Tibial nerve (tissue), 4 donors: ENCODE data around the gene DRAXIN. TPM values are rescaled to one million over a fixed set of nuclear protein-coding genes. Genes with fewer than 3 reads are reported as not detected.

Source experiments
- DNase-seq, 2 donors: peaks; one replicate each; pipeline ENCODE4 v3.0.0-alpha.2; 2019; ENCODE audit warnings: low spot score in 2 of 2
- H3K27ac ChIP-seq, 4 donors: fragments of 200-600 bp; sonication (generic) in 3 of 4; one replicate each; pipeline ENCODE4 v1.5.1; 2017 to 2019; ENCODE audit warnings: mild to moderate bottlenecking in 1 of 4
- H3K27me3 ChIP-seq, 2 donors: fragments of 200-600 bp; sonication (generic) in 1 of 2; one replicate each; pipeline versions ENCODE4 v1.5.1 to v1.6.0; 2017 to 2019
- H3K36me3 ChIP-seq, 3 donors: fragments of 200-600 bp; sonication (generic); one replicate each; pipeline ENCODE4 v1.5.1; 2018 to 2019
- H3K4me1 ChIP-seq, 4 donors: fragments of 200-600 bp; sonication (generic) in 3 of 4; one replicate each; pipeline ENCODE4 v1.5.1; 2017 to 2019
- H3K4me3 ChIP-seq, 4 donors: fragments of 200-600 bp; sonication (generic) in 3 of 4; one replicate each; pipeline ENCODE4 v1.5.1; 2017 to 2019; ENCODE audit warnings: mild to moderate bottlenecking in 1 of 4, moderate library complexity in 1 of 4
- H3K9me3 ChIP-seq, 4 donors: fragments of 200-600 bp; sonication (generic) in 3 of 4; one replicate each; pipeline ENCODE4 v1.5.1; 2017 to 2019
- CTCF ChIP-seq, 5 experiments: fragments of 200-600 bp in 3 of 5; fragments of 450-650 bp in 2 of 5; sonication (generic) in 3 of 5; IDR thresholded peaks; one replicate each; pipeline ENCODE4 v1.5.1; 2016 to 2019; ENCODE audit warnings: antibody characterized with exemption in 5 of 5, mild to moderate bottlenecking in 3 of 5, moderate library complexity in 2 of 5
- EP300 ChIP-seq, 2 donors: sonication (generic); formaldehyde crosslinking; IDR thresholded peaks; one replicate each; pipeline ENCODE4 v1.6.1; 2017; ENCODE audit warnings: antibody characterized with exemption in 2 of 2, mild to moderate bottlenecking in 1 of 2
- POLR2A ChIP-seq, 2 donors: fragments of 450-650 bp; IDR thresholded peaks; one replicate each; pipeline ENCODE4 v1.6.1; 2017; ENCODE audit warnings: antibody characterized with exemption in 2 of 2, mild to moderate bottlenecking in 2 of 2, moderate library complexity in 2 of 2
- WGBS, 2 donors: methylation state at CpG; one replicate each; pipeline ENCODE4 v1.1.5; 2018; 5-methylcytosine and 5-hydroxymethylcytosine counted together
- total RNA-seq, 4 donors: library from RNA; depleted of rRNA; stranded (reverse); fragments of >200 nt; gene quantifications; one replicate each; pipeline ENCODE4 v1.1.0, GENCODE V29; 2016

DRAXIN gene
- total RNA-seq, 4 donors from 2014 or later, result under 0.01 to 1.2 (median 0.20) TPM; not detected in 1

DNA sequence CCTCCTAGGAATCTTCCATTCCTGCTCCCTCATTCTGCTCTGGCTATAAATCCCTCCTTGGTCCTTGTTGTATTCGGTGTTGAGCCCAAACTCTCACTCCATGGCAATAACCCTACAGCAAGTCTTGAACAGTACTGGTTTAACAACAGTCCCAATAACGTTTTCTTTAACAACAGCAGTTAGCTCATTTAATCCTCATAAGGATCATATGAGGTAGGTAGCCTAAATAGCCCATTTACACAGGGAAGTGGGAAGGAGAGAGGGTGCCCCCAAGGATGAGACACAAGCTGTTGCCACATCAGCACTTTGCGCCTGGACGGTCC, 44.0 kb downstream of the DRAXIN start:
- 25 to 28% methylated on average over 4 of the region's 4 CpGs for WGBS, 2 donors
- H3K27ac ChIP-seq, result peak overlapping the region; percentile 88 to 98 (median 92)
- no peaks in the 10 kb centered on the region for H3K36me3 ChIP-seq
- H3K9me3 ChIP-seq, result no peaks in the 10 kb centered on the region
- H3K4me1 ChIP-seq, result peaks cover 0 to 75% (median 32%) of the 10 kb centered on the region in 4 donors
- no peak for DNase-seq
- no peaks in the 10 kb centered on the region for H3K27me3 ChIP-seq
- TF ChIP-seq EP300 (IDR thresholded peaks at IDR 0.05) (no peak), CTCF (IDR thresholded peaks at IDR 0.05) (no peak), POLR2A (IDR thresholded peaks at IDR 0.05) (no peak)
- H3K4me3 ChIP-seq, result peak overlapping the region; percentile 72 to 96 (median 88)

- Histone ChIP-seq H3K27me3 (no peaks in the 10 kb centered on the region), H3K4me3 (peak within 1 kb of the TSS; percentile 72 to 96 (median 88)), H3K27ac (peak within 1 kb of the TSS; percentile 88 to 98 (median 92)), H3K4me1 (peaks cover 0 to 75% (median 27%) of the 10 kb centered on the region in 4 donors), H3K36me3 (no peaks in the 10 kb centered on the region), H3K9me3 (no peaks in the 10 kb centered on the region)
- peak; percentile 93 to 95 for DNase-seq
- TF ChIP-seq EP300 (IDR thresholded peaks at IDR 0.05), result peak; percentile 84 to 86
- no peak for TF ChIP-seq CTCF (IDR thresholded peaks at IDR 0.05)
- peak; percentile 70 to 71 for TF ChIP-seq POLR2A (IDR thresholded peaks at IDR 0.05)
- WGBS, 2 donors, result 0 to 1% methylated on average over 32 to 58 of the region's 59 CpGs
These were observed 44.6 kb downstream of the DRAXIN start, which contains the start of gene AGTRAP for GRCh38 chr1:11735854-11736745. Gene AGTRAP (plus strand): TSS chr1:11736136. CDS start chr1:11736209, 73 bp downstream.

DNA sequence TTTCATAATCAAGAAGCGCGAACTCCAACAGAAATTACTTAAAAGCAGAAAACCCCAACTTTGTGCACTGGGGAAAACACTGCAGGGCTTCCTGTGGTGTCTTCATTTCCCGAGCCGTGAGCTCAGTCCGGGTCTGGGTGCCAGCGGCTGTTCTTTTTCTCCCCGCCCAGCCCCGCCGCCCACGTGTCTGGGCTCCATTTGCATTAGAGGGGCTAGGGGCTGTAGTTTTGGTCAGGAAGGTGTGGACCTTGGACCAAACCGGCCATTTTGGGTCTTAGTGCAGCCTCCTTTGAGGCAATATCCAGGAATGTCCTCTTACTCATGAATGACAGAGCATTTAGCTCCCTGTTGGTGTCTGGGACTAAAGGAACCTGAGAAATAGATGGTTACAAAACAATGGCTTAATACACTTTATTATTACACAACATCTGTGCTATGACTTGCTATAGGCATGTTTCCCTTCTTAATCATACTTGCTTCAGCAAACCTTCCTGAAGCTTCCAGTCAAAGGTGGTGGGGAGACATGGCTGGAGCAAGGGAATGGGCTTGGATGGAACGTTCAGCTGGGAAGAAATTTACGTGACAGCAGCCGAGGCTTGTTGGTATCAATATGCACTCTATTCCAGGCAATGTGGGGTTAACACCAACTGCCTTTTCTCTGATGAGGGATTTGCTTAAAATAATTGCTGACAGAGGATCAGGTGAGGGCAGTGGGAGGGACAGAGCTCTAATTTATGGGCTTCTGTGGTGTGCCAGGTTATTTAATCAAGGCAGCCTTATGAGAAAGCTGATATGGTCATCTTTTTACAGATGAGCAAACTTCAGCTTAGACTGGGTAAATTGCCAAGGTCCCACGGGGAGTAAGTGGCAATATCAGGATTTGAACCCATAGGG, 45.5 kb downstream of the DRAXIN start:
- H3K27ac ChIP-seq, result peak overlapping the region; percentile 88 to 98 (median 92)
- H3K4me1 ChIP-seq, result peaks cover 0 to 73% (median 24%) of the 10 kb centered on the region in 4 donors

DNA sequence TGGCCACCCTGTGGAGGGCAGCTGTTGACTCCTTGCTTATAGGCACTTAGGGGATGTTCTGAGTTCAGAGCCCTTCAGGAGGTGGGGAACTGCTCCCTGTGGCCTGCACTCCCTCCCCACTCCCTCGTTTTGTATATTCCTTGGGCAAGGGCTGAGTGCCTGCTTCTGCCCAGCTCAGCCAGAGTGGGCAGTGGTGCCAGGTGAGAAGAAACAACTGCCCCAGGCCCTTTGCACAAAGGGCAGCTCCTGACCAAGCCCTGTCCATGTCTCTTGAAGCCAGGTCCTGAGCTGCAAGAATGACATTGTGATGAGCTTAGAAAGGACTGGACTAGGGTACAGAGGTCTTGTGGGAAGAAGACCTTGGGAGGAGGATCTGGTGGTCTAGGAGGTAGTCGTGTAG, 46.6 kb downstream of the DRAXIN start:
- Histone ChIP-seq H3K4me3 (no peak overlapping the region), H3K27me3 (no peaks in the 10 kb centered on the region), H3K36me3 (peaks cover 0 to 6% (median 0%) of the 10 kb centered on the region in 3 donors), H3K27ac (peak overlapping the region in 1 of 4 donors; percentile 98), H3K9me3 (no peaks in the 10 kb centered on the region), H3K4me1 (peaks cover 0 to 65% (median 17%) of the 10 kb centered on the region in 4 donors)
- DNase-seq, result no peak
- TF ChIP-seq CTCF (IDR thresholded peaks at IDR 0.05) (no peak), EP300 (IDR thresholded peaks at IDR 0.05) (no peak), POLR2A (IDR thresholded peaks at IDR 0.05) (no peak)
- 74 to 77% methylated on average over 2 of the region's 2 CpGs for WGBS, 2 donors

More for the DNA sequence above, 45.5 kb downstream of the DRAXIN start:
- no peaks in the 10 kb centered on the region for H3K27me3 ChIP-seq
- no peaks in the 10 kb centered on the region for H3K36me3 ChIP-seq
- no peaks in the 10 kb centered on the region for H3K9me3 ChIP-seq
- peak; percentile 37 to 44 for DNase-seq
- TF ChIP-seq EP300 (IDR thresholded peaks at IDR 0.05) (peak in 1 of 2 donors; percentile 51), POLR2A (IDR thresholded peaks at IDR 0.05) (no peak)
- H3K4me3 ChIP-seq, result peak overlapping the region; percentile 72 to 96 (median 88)
- WGBS, 2 donors, result 9 to 15% methylated on average over 15 of the region's 15 CpGs

GRCh38 chr1:11738783-11739182, 47.3 kb downstream of the DRAXIN start:
- Histone ChIP-seq H3K9me3 (no peaks in the 10 kb centered on the region), H3K4me1 (peaks cover 0 to 61% (median 17%) of the 10 kb centered on the region in 4 donors), H3K4me3 (no peak overlapping the region), H3K27ac (peak overlapping the region in 1 of 4 donors; percentile 98), H3K27me3 (no peaks in the 10 kb centered on the region), H3K36me3 (peaks cover 0 to 6% (median 0%) of the 10 kb centered on the region in 3 donors)
- DNase-seq, result no peak
- WGBS, 2 donors, result 71 to 72% methylated on average over 6 of the region's 6 CpGs
- TF ChIP-seq EP300 (IDR thresholded peaks at IDR 0.05), result no peak
- TF ChIP-seq CTCF (IDR thresholded peaks at IDR 0.05), result no peak
- TF ChIP-seq POLR2A (IDR thresholded peaks at IDR 0.05), result no peak
